GM13977 (cell line): Measurements from ENCODE around the gene ELANE.

Source experiments
- DNase-seq: peaks from one replicate; pipeline ENCODE4 v3.0.0; 2012; ENCODE audit warnings: low spot score
- CTCF ChIP-seq: IDR thresholded peaks from 2 replicates; pipeline ENCODE4 v1.5.1; 2012; ENCODE audit warnings: mild to moderate bottlenecking, control low read depth; ENCODE audit not compliant: insufficient read depth; ENCODE audit errors: extremely low read depth, missing control alignments
- in situ Hi-C: fragments of 300-500 bp; cut with MboI; formaldehyde crosslinking; loops from one replicate; pipeline ENCODE4 v1.12.0; 2022; ENCODE audit warnings: low sequenced_read_pairs, low pct_unique_long_range_greater_than_20kb, mixed read lengths, inconsistent platforms; ENCODE audit not compliant: unreplicated experiment

ELANE gene

GRCh38 chr19:901216-902092, 49.4 kb downstream of the ELANE start:
- DNase-seq: no peak
- TF ChIP-seq CTCF: no peak
- in situ Hi-C loops: no loop called here

DNA sequence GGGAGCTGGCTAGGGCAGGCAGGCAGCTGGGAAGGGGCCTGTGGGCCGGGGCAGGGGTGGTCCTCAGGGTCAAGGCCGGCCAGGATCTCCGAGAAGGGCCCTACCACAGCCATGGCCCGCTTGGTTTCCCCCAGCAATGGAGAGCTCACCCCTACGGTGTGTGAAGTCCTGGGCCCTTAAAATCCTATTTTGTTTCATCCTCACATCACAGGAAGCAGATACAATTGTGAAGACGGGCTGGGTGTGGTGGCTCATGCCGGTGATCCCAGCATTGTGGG, 49.9 kb downstream of the ELANE start:
- no peak for DNase-seq
- no peak for TF ChIP-seq CTCF
- in situ Hi-C loops: no loop called here

DNA sequence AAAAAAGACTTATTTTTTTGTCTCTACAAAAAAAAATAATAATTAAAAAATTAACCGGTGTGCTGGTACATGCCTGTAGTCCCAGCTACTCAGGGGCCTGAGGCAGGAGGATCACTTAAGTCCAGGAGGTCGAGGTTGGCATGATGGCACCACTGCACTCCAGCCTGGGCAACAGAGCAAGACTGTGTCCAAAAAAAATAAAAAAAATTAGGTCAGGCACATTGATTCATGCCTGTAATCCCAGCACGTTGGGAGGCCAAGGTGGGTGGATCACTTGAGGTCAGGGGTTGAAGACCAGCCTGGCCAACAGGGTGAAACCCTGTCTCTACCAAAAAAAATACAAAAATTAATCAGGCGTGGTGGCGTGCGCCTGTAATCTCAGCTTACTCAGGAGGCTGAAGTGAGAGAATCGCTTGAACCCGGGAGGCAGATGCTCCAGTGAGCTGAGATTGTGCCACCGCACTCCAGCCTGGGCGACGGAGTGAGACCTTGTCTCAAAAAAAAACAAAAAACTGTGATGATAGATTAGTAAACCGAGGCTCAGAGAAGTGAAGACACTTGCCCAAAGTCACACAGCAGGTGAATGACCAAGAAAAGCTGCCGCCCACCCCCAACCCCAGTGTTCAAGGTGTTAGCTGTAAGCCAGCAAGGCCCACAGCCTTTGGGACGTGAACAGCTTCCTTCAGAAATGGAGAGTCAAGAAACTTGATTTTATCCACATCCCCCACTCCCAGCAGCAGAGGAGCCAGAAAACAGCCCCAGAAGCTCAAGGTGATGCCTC, 50.5 kb downstream of the ELANE start:
- in situ Hi-C loops: no loop called here
- TF ChIP-seq CTCF: no peak
- no peak for DNase-seq

GRCh38 chr19:903266-903797, 51.2 kb downstream of the ELANE start:
- DNase-seq: no peak
- TF ChIP-seq CTCF: no peak
- in situ Hi-C loops: no loop called here

GRCh38 chr19:904545-904944, 52.4 kb downstream of the ELANE start:
- DNase-seq: no peak

More at GRCh38 chr19:904545-904944, 52.4 kb downstream of the ELANE start:
- in situ Hi-C loops: no loop called here
- no peak for TF ChIP-seq CTCF
